Gastroesophageal sphincter (tissue), 3 donors: ENCODE measurements around the gene KRT6A.

Experiments
- POLR2A ChIP-seq, 2 donors: fragments of 450-650 bp; IDR thresholded peaks; one replicate each; pipeline ENCODE4 v1.6.1; 2017; ENCODE audit warnings: antibody characterized with exemption in 2 of 2, mild to moderate bottlenecking in 2 of 2, moderate library complexity in 1 of 2
- TF ChIP-seq, protein P1 (sequence below), 4 experiments: fragments of 200-600 bp in 2 of 4; fragments of 450-650 bp in 2 of 4; sonication (generic) in 1 of 4; IDR thresholded peaks; one replicate each; pipeline ENCODE4 v1.5.1; 2017 to 2019; ENCODE audit warnings: antibody characterized with exemption in 4 of 4, mild to moderate bottlenecking in 2 of 4, moderate library complexity in 2 of 4

DNA sequence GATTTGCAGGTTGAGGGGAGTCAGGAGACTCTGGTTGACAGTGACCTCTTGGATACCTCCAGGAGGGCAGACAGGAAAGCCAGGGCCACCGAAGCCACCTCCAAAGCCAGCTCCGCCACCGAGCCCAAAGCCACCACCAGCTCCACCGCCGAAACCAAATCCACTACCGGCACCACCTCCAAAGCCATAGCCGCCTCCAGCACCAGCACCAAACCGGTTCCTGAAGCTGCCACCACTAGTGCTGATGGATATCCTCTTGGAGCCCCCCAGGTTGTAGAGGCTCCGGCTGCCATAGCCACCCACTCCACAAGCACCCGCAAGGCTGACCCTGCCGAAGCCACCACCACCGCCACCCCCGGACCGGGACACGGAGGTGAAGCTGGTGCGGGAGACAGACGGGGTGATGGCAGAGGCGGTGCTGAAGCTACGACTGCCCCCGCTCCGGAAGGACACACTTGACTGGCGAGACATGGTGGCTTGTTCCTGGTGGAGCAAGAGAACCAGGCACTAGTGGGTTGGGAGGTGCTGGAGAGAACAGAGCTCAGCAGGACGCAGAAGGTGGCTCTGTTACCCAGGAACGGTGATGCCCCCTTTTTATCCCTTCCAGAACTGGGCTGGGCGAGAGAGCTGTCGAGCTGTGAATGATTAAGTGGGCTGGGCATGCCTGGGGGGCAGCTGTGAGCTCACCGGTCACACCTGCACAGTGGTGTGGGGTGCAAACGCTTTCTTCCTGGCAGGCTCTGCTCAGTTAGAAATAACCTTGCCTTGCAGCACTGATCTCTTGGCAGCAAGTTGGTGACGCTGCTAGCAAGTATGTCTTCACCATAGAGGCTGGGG lies 27.0 kb upstream of the KRT6A start, which contains the start of gene KRT5:
- no peak for TF ChIP-seq POLR2A (IDR thresholded peaks at IDR 0.05)
- TF ChIP-seq, protein P1, sequence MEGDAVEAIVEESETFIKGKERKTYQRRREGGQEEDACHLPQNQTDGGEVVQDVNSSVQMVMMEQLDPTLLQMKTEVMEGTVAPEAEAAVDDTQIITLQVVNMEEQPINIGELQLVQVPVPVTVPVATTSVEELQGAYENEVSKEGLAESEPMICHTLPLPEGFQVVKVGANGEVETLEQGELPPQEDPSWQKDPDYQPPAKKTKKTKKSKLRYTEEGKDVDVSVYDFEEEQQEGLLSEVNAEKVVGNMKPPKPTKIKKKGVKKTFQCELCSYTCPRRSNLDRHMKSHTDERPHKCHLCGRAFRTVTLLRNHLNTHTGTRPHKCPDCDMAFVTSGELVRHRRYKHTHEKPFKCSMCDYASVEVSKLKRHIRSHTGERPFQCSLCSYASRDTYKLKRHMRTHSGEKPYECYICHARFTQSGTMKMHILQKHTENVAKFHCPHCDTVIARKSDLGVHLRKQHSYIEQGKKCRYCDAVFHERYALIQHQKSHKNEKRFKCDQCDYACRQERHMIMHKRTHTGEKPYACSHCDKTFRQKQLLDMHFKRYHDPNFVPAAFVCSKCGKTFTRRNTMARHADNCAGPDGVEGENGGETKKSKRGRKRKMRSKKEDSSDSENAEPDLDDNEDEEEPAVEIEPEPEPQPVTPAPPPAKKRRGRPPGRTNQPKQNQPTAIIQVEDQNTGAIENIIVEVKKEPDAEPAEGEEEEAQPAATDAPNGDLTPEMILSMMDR (IDR thresholded peaks at IDR 0.05) = no peak
